Measurements from ENCODE around the gene F2RL3.

DNA sequence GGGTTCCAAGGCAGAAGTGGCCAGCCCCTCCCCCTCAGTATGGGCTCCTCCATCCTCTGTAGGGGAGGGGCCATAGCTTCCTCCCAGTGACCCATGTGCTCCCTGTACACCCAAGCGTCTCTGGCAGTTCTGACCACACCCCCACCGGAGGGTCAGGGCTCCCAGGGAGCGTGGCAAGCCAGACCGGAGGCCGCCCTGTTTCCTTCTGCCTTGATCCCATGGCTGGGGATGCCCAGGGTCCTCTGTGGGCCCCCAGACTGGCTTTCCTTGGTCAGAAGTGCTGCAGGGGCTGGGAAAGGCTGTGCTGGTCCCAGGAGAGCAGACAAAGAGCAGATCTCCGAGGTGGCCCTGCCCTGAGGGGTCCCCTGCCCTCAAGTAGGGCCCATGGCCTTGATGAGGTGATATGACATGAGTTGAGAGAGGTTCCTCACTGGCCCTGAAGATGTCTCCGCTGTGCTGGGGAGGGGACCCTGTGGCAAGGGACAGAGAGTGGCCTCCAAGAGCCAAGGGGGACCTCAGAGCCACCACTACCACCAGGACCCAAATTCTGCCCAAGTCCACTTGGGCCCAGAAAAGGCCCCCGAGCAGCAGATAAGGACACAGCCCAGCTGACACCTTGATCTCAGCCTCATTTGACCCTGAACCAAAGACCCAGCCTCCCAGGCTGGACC, 7.8 kb upstream of the F2RL3 start:
- TF ChIP-seq, protein P1, sequence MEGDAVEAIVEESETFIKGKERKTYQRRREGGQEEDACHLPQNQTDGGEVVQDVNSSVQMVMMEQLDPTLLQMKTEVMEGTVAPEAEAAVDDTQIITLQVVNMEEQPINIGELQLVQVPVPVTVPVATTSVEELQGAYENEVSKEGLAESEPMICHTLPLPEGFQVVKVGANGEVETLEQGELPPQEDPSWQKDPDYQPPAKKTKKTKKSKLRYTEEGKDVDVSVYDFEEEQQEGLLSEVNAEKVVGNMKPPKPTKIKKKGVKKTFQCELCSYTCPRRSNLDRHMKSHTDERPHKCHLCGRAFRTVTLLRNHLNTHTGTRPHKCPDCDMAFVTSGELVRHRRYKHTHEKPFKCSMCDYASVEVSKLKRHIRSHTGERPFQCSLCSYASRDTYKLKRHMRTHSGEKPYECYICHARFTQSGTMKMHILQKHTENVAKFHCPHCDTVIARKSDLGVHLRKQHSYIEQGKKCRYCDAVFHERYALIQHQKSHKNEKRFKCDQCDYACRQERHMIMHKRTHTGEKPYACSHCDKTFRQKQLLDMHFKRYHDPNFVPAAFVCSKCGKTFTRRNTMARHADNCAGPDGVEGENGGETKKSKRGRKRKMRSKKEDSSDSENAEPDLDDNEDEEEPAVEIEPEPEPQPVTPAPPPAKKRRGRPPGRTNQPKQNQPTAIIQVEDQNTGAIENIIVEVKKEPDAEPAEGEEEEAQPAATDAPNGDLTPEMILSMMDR (conservative IDR thresholded peaks at IDR 0.05): no peak
- no peak for TF ChIP-seq ZFX (IDR thresholded peaks at IDR 0.05)

Data from C4-2B (cell line).